ENCODE results near the gene LINGO4. TPM values are rescaled to one million over a fixed set of nuclear protein-coding genes. Genes with fewer than 3 reads are reported as not detected.

The LINGO4 gene
- total RNA-seq, 1 donor from 2014 or later = not detected

DNA sequence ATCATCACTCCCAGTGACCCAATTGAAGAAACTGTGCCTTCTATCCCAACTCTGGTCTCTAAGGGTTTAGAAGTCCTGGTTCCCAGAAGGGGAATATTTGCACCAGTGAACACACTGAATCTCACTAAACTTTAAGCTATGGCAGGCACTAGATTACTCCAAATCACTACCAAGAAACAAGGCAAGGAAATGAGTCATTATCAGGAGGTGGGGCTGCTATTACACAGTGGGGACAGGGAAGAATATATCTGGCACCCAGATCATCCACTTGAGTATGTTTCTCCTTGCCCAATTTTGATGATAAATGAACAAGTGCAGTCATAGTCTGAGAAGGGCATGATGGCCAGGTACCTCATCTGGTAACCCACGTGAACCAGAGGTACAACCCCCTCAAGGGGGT is 48.9 kb downstream of the LINGO4 start:
- no peak for DNase-seq (ENCODE audit: low spot score in 2 of 2)

More for the DNA sequence above, 48.9 kb downstream of the LINGO4 start:
- no peak for FAIRE-seq

Small RNA genes lying within 50 kb of the gene (small RNA-seq; reads per million reads assigned to genes)
- gene RF00019 = not detected

Other genes starting within 250 kb of the LINGO4 start
- gene SNX27, start 193.4 kb downstream of the LINGO4 start, total RNA-seq = 75.8 TPM
- 33.0 TPM for gene CELF3, start 88.6 kb downstream of the LINGO4 start, total RNA-seq
- gene RIIAD1, start 83.9 kb downstream of the LINGO4 start, total RNA-seq = 9.8 TPM
- 73.4 TPM for gene MRPL9, start 41.9 kb downstream of the LINGO4 start, total RNA-seq
- gene TDRKH, start 14.9 kb downstream of the LINGO4 start, total RNA-seq = 17.1 TPM
- under 0.01 TPM for gene RORC, start 26.4 kb upstream of the LINGO4 start, total RNA-seq
- under 0.01 TPM for gene C2CD4D, start 34.4 kb upstream of the LINGO4 start, total RNA-seq
- not detected for gene THEM5, start 48.3 kb upstream of the LINGO4 start, total RNA-seq
- gene THEM4, start 104.1 kb upstream of the LINGO4 start, total RNA-seq = 5.3 TPM
- gene S100A10, start 188.4 kb upstream of the LINGO4 start, total RNA-seq = 2.4 TPM
- 1.6 TPM for gene S100A11, start 231.6 kb upstream of the LINGO4 start, total RNA-seq